Stomach (tissue), 4 donors: ENCODE results near the gene RAMP1.

ENCODE experiments used
- CTCF ChIP-seq, 7 experiments: fragments of 450-650 bp in 4 of 7; fragments of 200-600 bp in 3 of 7; sonication (generic) in 3 of 7; IDR thresholded peaks; one replicate each; pipeline ENCODE4 v1.5.1; 2016 to 2019; ENCODE audit warnings: antibody characterized with exemption in 7 of 7, control low read depth in 2 of 7, mild to moderate bottlenecking in 1 of 7
- EP300 ChIP-seq: sonication (generic); formaldehyde crosslinking; IDR thresholded peaks from one replicate; pipeline ENCODE4 v1.6.1; 2017; ENCODE audit warnings: antibody characterized with exemption
- POLR2A ChIP-seq, 4 donors: fragments of 450-650 bp; IDR thresholded peaks; one replicate each; pipeline ENCODE4 v1.6.1; 2016; ENCODE audit warnings: antibody characterized with exemption in 4 of 4, control low read depth in 2 of 4, mild to moderate bottlenecking in 1 of 4, moderate library complexity in 1 of 4

DNA sequence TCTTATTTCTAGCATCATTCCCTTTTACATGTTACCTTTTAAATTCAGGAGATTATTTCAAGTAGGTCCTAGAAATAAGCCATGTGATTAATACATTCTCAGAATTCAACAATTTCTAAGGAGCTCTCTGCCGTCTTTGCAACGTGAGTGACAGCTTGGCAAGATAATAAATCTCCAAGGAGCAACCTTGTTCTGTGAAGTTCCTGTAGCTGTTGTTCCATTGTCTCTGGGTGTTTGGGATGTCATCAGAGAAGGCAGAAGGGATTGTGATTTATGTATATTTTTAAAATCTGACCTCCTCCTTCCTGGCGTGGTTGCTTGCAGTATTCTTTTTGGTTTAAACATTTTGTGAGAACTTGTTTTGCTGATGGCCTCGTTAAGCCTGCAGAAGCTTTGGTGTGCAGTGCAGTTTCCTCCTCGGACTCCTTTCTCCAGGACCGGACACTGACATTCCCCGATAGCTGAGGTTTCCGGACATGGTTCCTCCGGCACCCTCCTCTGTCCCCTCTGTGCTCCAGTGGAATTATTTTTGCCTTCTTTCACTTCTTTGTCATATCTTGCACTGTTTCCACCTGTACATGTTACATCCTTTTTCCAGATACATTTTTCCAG lies 33.7 kb downstream of the RAMP1 start:
- TF ChIP-seq POLR2A (IDR thresholded peaks at IDR 0.05) (no peak), CTCF (IDR thresholded peaks at IDR 0.05) (no peak), EP300 (no peak)
